Suprapubic skin (tissue), 4 donors: ENCODE results near the gene GPC1. TPM values are rescaled to one million over a fixed set of nuclear protein-coding genes. Genes with fewer than 3 reads are reported as not detected.

Source experiments
- DNase-seq, 2 donors: peaks; one replicate each; pipeline ENCODE4 v3.0.0-alpha.2; 2019; ENCODE audit warnings: low spot score in 2 of 2
- H3K27ac ChIP-seq: fragments of 200-600 bp; sonication (generic); one replicate; pipeline ENCODE4 v1.5.1; 2019
- H3K27me3 ChIP-seq: fragments of 200-600 bp; sonication (generic); one replicate; pipeline ENCODE4 v1.5.1; 2019
- H3K36me3 ChIP-seq: fragments of 200-600 bp; sonication (generic); one replicate; pipeline ENCODE4 v1.5.1; 2019
- H3K4me1 ChIP-seq: fragments of 200-600 bp; sonication (generic); one replicate; pipeline ENCODE4 v1.5.1; 2019
- H3K4me3 ChIP-seq: fragments of 200-600 bp; sonication (generic); one replicate; pipeline ENCODE4 v1.5.1; 2019; ENCODE audit warnings: mild to moderate bottlenecking
- H3K9me3 ChIP-seq: fragments of 200-600 bp; sonication (generic); one replicate; pipeline ENCODE4 v1.5.1; 2019
- EP300 ChIP-seq: sonication (generic); formaldehyde crosslinking; IDR thresholded peaks from one replicate; pipeline ENCODE4 v1.6.1; 2017; ENCODE audit warnings: antibody characterized with exemption
- POLR2A ChIP-seq, 2 donors: fragments of 450-650 bp; IDR thresholded peaks; one replicate each; pipeline ENCODE4 v1.6.1; 2017; ENCODE audit warnings: antibody characterized with exemption in 2 of 2, mild to moderate bottlenecking in 2 of 2, moderate library complexity in 2 of 2
- POLR2AphosphoS5 ChIP-seq, 3 donors: sonication (generic); formaldehyde crosslinking; IDR thresholded peaks; one replicate each; pipeline ENCODE4 v1.6.1; 2017; ENCODE audit warnings: antibody characterized with exemption in 3 of 3
- WGBS: methylation state at CpG from one replicate; pipeline ENCODE4 v1.1.5; 2018; 5-methylcytosine and 5-hydroxymethylcytosine counted together
- total RNA-seq, 4 donors: library from RNA; depleted of rRNA; stranded (reverse); fragments of >200 nt; gene quantifications; one replicate each; pipeline ENCODE4 v1.1.0, GENCODE V29; 2016
- TF ChIP-seq, protein P1 (sequence below), 2 donors: fragments of 200-600 bp in 1 of 2; fragments of 450-650 bp in 1 of 2; sonication (generic) in 1 of 2; IDR thresholded peaks; one replicate each; pipeline ENCODE4 v1.5.1; 2016 to 2019; ENCODE audit warnings: antibody characterized with exemption in 2 of 2, mild to moderate bottlenecking in 1 of 2, moderate library complexity in 1 of 2

The GPC1 gene
- total RNA-seq, 4 donors from 2014 or later: 130 to 164 (median 145) TPM

GRCh38 chr2:240512666-240513535 lies 77.4 kb downstream of the GPC1 start:
- no peaks in the 10 kb centered on the region for H3K9me3 ChIP-seq
- H3K4me3 ChIP-seq: no peak overlapping the region
- H3K36me3 ChIP-seq: peaks cover 17% of the 10 kb centered on the region
- WGBS: 93% methylated on average over 19 of the region's 21 CpGs
- peak in 1 of 2 donors; percentile 63 for DNase-seq
- TF ChIP-seq, protein P1, sequence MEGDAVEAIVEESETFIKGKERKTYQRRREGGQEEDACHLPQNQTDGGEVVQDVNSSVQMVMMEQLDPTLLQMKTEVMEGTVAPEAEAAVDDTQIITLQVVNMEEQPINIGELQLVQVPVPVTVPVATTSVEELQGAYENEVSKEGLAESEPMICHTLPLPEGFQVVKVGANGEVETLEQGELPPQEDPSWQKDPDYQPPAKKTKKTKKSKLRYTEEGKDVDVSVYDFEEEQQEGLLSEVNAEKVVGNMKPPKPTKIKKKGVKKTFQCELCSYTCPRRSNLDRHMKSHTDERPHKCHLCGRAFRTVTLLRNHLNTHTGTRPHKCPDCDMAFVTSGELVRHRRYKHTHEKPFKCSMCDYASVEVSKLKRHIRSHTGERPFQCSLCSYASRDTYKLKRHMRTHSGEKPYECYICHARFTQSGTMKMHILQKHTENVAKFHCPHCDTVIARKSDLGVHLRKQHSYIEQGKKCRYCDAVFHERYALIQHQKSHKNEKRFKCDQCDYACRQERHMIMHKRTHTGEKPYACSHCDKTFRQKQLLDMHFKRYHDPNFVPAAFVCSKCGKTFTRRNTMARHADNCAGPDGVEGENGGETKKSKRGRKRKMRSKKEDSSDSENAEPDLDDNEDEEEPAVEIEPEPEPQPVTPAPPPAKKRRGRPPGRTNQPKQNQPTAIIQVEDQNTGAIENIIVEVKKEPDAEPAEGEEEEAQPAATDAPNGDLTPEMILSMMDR (IDR thresholded peaks at IDR 0.05): no peak
- TF ChIP-seq POLR2AphosphoS5 (IDR thresholded peaks at IDR 0.05) (no peak), POLR2A (IDR thresholded peaks at IDR 0.05) (no peak), EP300 (no peak)
- H3K27me3 ChIP-seq: no peaks in the 10 kb centered on the region
- no peak overlapping the region for H3K27ac ChIP-seq
- peaks cover 12% of the 10 kb centered on the region for H3K4me1 ChIP-seq

GRCh38 chr2:240513549-240514287 lies 78.3 kb downstream of the GPC1 start:
- no peak for TF ChIP-seq EP300
- TF ChIP-seq, protein P1 (IDR thresholded peaks at IDR 0.05): peak; percentile 65 to 81
- H3K9me3 ChIP-seq: no peaks in the 10 kb centered on the region
- H3K27ac ChIP-seq: no peak overlapping the region
- DNase-seq: peak; percentile 81 to 88
- H3K36me3 ChIP-seq: peaks cover 17% of the 10 kb centered on the region
- WGBS: 36% methylated on average over 8 of the region's 13 CpGs
- no peaks in the 10 kb centered on the region for H3K27me3 ChIP-seq
- H3K4me1 ChIP-seq: peaks cover 12% of the 10 kb centered on the region
- H3K4me3 ChIP-seq: no peak overlapping the region

GRCh38 chr2:240514631-240515030 lies 79.2 kb downstream of the GPC1 start:
- Histone ChIP-seq H3K4me3 (no peak overlapping the region), H3K4me1 (peaks cover 16% of the 10 kb centered on the region), H3K9me3 (no peaks in the 10 kb centered on the region), H3K36me3 (peaks cover 12% of the 10 kb centered on the region), H3K27me3 (no peaks in the 10 kb centered on the region), H3K27ac (no peak overlapping the region)
- no CpG with 5 or more reads among the region's 2 CpGs for WGBS
- peak in 1 of 2 donors; percentile 44 for DNase-seq
- TF ChIP-seq EP300 (no peak), POLR2AphosphoS5 (IDR thresholded peaks at IDR 0.05) (no peak), POLR2A (IDR thresholded peaks at IDR 0.05) (no peak)
- TF ChIP-seq, protein P1 (IDR thresholded peaks at IDR 0.05): no peak

DNA sequence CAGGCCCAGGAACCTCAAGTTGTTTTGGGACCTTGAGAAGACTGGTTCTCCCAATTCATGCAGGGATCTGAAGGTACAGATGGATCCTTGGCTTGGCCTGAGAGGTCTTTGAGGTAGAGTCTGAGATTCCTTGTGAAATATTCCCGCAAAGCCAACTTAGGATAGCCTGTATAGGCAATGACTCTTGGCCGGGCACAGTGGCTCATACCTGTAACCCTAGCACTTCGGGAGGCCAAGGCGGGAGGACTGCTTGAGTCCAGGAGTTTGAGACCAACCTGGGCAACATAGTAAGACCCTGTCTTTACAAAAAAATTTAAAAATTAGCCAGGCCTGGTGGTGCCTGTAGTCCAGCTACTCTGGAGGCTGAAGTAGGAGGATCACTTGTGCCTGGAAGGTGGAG lies 81.9 kb downstream of the GPC1 start:
- Histone ChIP-seq H3K27me3 (no peaks in the 10 kb centered on the region), H3K27ac (no peak overlapping the region), H3K9me3 (no peaks in the 10 kb centered on the region), H3K36me3 (peaks cover 5% of the 10 kb centered on the region), H3K4me1 (peaks cover 25% of the 10 kb centered on the region), H3K4me3 (no peak overlapping the region)
- DNase-seq: peak in 1 of 2 donors; percentile 72
- 98% methylated on average over 4 of the region's 4 CpGs for WGBS
- TF ChIP-seq POLR2A (IDR thresholded peaks at IDR 0.05) (no peak), EP300 (no peak), POLR2AphosphoS5 (IDR thresholded peaks at IDR 0.05) (no peak)
- TF ChIP-seq, protein P1 (IDR thresholded peaks at IDR 0.05): no peak

Other genes with a start within 250 kb of the GPC1 start
- 10 to 100 TPM; 12.2 to 52.1 (median 23.0) TPM for gene ANKMY1, start 122.3 kb downstream of the GPC1 start, total RNA-seq
- gene DUSP28, start 124.7 kb downstream of the GPC1 start, total RNA-seq: 10 to 100 TPM in 1 of 4 donors, 1 to 10 TPM in 3; 6.3 to 10.4 (median 8.3) TPM
- gene RNPEPL1, start 132.8 kb downstream of the GPC1 start, total RNA-seq: 100 to 1,000 TPM in 1 of 4 donors, 10 to 100 TPM in 3; 70.8 to 104 (median 72.6) TPM
- 10 to 100 TPM; 31.3 to 73.6 (median 37.9) TPM for gene CAPN10, start 151.1 kb downstream of the GPC1 start, total RNA-seq
- 1 to 10 TPM; 1.4 to 7.5 (median 2.5) TPM for gene GPR35, start 189.8 kb downstream of the GPC1 start, total RNA-seq
- not detected for gene AQP12B, start 247.2 kb downstream of the GPC1 start, total RNA-seq